HPDE6-E6E7 (cell line): ENCODE measurements around the gene CLP1.
"Not testable (repeated sequence)": the region's sequence is repeated elsewhere in the genome, so short reads cannot be mapped to it uniquely, and the experiment has no call there.

Source experiments
- DNase-seq: peaks from one replicate; pipeline ENCODE4 v3.0.0; 2011; ENCODE audit warnings: missing footprints; ENCODE audit errors: extremely low spot score

The CLP1 gene

DNA sequence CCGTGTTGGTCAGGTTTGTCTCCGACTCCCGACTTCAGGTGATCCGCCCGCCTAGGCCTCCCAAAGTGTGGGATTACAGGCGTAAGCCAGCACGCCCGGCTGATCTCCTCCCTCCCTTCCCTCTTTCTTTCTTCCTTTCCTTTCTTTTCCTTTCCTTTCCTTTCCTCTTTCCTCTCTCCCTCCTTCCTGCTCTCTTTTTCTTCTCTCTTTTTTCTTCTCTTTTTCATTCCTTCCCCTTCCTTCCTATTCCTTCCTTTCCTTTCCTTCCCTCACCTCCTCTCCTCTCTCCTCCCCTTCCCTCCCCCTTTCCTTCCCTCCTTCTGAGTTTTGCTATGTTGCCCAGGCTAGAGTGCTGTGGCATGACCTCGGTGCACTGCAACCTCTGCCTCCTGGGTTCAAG, 6.4 kb downstream of the CLP1 start:
- no peak for DNase-seq

DNA sequence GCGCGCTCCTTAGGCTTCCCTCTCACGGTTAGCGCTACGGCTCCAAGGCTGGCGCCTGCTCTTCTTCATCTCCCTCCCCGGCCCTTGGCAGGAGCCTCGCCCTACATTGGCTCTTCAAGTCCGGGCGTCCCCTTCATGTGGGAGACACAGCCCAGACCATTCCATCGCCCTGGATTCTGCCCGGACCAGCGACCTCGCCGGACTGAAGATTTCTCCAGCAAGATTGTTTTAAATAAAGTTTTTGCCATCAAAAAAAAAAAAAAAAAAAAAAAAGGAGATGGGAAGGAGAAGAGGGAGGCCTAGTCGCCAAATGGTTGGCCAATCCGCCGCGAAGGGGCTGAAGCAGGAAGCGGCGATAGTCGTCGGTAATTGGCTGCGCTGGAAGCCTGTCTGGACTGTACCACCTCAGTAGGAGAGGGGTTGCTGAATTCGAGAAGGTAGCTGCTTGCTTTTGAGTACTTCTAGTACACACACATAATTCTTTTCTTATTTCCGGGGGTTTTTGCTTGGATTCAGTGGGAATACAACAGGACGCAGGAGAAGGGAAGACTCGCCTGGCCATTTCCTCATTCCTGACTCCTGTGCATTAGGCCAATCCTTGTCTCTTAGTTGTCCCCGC, 9.7 kb downstream of the CLP1 start:
- peak; percentile 91 for DNase-seq

DNA sequence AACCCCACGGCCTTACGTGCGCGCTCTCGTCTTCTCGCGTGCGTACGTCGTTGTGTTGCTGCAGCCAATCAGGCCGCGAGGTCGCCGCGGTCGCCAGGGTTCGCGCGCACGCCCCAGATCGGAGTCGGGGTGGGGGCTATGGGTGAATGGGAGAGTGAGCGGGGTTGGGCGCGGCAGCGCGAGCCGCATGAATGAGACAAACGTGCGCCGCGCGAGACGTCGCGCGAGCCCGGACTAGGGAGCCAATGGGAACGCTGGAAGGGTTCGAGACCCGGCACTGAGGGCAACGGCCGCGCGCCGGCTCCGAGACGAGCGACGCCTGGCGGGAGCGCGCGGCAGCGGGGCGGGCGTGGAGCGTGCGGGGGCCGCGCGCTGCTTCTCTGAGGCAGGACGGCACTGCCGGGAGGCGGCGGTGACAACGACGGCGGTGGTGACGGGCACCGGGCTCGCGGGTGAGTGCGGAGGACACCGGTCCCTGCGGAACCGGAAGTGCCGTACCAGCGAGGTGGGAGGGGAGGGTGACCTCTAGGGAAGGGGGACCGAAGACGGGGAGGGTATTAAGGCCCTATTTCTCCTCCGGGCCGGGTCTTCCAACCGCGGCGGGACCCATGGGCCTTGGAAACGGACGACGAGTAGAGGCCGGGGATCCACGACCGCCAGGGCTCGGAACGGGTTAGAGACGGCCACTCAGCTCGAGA, 10.3 kb downstream of the CLP1 start, which contains the start of gene ZDHHC5:
Gene ZDHHC5, plus strand, starts transcription at position 379 of the 698 bp plus-strand sequence. CDS start 4,977 bp downstream, outside the sequence.
- DNase-seq, result peak; percentile 99

DNA sequence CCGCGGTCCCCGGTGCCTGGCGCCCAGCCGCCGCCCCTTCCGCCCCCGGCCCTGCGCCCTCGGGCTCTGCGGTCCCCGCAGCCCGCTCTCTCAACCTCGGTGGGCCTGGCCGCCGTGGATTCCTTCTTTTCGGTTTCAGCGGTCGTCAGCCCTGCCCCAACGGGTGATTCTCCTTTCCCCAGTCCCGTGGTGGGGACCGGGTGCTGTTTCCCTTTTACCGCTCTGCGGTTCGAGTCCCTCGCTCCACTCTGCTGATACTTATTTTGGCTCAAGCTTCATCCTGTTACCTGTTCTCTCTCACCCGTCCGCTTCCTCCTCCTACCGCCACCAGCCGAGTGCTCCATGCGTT, 10.8 kb downstream of the CLP1 start:
- no peak for DNase-seq

DNA sequence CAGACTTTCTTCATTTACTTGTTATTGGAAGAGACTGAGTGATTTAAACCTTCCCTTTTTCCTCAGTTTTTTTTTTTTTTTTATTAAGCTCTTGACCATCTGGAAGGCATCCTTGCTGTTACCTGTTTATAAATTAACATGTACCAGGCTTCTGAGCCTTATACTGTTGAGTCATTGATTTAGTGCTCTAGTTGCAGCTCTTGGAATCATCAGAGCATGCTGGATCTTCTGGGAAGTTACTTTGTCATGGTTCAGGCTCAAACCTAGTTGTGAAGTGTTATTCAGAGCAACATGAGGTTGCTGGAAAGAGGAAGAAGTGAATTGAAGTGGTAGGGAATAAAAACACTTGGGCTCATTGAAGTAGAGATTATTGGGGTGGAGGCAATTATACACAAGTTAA, 16.7 kb downstream of the CLP1 start:
- DNase-seq, result no peak

DNA sequence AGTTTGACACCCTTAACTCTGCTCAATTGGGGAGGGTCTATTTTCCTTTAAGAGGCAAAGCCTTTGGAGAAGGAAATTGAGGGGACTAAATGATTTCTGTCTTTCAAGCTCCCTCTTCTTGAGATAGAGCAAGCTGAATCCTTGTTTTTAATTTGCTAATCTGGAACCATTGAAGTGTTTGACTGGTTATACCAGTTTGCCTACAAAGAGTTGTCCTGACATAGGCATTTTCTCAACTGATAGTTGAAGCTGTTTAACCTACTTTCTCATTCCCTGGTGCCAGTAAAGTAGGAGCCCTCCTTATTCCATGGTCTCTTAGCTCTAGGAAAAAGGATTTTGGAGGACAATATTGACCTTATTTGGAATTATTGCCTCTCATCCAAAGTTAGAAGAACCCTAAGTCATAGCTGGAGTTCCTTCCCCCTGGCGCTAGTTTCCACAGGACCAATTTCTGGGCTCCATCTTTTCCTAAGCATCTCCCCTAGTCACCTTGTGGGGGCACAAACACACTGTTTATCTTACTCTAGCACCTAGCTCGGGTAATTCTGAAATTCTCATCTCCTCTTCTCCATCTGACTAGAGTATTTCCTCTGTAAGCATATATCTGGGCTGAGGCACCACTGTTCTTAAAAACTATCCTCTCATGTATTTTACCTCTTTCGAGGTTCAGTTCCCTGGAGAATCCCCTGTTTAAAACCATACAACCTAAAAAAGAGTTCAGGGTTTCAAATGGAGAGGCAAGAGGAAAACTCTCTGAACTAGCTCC, 17.8 kb downstream of the CLP1 start:
- DNase-seq, result peak; percentile 10

DNA sequence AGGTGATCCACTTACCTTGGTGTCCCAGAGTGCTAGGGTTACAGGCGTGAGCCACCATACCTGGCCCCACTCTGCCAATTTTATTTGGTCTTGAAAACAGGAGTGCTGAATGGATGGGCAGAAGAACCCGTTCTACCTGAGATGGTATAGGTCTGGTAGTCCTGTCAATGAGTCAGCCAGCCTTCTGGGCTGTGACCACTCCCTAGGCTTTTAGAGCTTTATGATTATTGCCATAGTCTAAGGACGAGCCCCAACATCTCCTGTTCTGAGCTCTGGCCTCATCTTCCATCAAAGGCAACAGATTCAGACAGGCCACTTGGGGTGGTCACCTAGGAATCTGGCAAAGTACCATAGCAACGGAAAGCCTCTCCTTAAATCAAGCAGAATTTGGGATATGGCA, 21.8 kb downstream of the CLP1 start:
- DNase-seq, result peak; percentile 92

DNA sequence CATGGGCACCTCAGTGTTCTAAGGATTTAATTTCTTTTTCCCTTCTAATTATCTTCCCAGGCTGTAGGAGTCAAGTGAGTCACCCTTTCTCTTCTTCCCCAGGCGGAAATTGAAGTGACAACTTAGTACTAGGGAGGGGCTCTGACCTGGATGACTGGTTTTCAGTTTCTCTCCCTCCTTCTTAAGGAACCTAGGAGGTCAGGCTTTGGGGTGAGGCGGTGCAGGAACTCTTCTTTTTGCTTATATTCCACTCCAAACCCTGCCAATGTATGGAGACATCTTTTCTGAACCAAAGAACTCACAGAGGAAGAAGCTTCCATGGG, 23.0 kb downstream of the CLP1 start:
- peak; percentile 82 for DNase-seq

DNA sequence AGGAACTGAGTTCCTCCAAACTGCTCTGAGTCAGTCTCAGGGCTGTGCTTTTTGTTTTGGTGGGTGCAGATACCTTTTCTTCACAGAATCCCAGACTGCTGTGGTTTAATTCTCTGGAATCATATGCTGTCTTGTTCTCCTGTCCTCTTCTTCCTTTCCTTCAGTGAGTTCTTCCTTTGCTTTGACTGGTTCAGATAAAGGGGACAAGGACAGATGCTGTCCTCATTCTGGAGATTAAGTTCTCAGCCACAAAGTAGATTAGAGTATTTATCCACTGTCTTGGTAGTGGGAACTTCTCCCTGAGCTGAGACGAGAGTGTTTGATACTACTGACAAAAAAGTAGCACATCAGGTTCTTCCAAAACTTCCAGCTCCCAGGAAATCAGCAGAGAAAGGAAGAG, 23.6 kb downstream of the CLP1 start:
- DNase-seq, result no peak

DNA sequence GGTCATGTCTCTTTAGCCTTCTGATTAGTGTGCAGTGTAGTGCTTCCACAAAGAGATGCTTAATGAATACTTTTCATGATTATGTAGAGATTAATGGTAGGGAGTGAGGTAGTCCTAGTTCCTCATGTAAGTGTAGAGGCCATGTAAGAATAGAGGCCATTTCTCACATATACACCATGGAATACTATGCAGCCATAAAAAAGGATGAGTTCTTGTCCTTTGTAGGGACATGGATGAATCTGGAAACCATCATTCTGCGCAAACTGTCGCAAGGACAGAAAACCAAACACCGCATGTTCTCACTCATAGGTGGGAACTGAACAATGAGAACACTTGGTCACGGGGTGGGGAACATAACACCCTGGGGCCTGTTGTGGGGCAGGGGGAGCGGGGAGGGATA, 32.9 kb downstream of the CLP1 start:
- DNase-seq, result not testable (repeated sequence)

DNA sequence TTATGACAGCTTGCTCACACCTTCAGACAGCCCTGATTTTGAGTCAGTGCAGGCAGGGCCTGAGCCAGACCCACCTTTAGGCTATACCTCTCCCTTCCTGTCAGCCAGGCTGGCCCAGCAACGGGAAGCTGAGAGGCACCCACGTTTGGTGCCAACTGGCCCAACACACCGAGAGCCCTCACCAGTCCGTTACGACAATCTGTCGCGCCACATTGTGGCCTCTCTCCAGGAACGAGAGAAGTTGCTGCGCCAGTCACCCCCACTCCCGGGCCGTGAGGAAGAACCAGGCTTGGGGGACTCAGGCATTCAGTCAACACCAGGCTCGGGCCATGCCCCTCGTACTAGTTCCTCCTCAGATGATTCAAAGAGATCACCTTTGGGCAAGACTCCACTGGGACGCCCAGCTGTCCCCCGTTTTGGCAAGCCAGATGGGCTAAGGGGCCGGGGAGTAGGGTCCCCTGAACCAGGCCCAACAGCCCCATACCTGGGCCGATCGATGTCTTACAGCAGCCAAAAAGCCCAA, 41.3 kb downstream of the CLP1 start:
- DNase-seq, result no peak

DNA sequence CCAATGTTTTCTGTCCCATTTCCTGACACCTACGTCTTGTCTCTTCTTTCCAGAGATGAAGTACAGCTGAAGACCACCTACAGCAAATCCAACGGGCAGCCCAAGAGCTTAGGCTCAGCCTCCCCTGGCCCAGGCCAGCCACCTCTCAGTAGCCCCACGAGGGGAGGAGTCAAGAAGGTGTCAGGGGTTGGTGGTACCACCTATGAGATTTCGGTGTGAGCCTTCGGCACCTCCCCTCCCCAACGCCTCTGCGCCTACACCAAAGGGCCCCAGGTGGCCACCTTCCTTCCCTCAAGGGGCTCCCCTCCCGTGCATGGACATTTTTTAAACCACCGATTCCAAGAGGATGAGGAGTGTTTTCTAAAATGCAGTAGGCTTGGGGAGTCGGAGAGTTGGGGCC, 42.3 kb downstream of the CLP1 start:
- no peak for DNase-seq

DNA sequence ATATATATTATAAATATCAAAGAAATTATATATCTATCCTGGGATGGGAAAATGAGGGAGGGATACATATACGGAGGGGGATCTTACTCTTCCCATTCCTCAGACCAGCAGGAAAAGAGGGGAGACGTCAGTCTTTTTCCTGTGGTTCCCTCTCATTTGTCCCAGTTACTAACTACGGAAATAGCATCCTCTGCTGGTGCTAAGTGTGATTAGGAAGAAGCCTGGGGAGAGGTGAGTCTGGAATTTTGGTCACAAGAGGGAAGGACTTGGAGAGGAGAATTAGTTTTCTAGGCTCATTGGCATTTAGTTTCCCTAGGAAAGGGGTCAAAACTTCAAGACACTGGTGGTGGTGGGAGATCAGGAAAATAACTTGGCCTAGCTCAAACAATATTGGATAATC, 42.9 kb downstream of the CLP1 start:
- no peak for DNase-seq

DNA sequence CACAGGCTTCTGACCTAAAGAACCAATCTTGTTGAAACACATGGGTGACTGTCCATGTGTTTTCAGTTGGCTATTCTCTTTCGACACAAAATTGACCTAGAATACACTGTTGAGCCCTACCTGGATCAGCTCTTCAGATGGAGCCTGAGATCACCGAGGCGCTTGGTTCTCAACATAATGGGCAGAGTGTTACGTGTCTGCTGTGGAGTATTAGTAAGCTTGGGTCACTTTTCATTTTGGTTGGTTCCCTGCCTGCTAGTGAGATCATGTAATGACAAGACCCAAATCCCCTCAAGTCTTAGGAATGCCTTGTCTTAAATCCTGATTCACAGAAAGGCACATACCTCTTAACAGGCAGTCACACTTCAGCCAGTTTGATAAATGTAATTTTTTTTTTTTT, 45.8 kb downstream of the CLP1 start:
- no peak for DNase-seq

DNA sequence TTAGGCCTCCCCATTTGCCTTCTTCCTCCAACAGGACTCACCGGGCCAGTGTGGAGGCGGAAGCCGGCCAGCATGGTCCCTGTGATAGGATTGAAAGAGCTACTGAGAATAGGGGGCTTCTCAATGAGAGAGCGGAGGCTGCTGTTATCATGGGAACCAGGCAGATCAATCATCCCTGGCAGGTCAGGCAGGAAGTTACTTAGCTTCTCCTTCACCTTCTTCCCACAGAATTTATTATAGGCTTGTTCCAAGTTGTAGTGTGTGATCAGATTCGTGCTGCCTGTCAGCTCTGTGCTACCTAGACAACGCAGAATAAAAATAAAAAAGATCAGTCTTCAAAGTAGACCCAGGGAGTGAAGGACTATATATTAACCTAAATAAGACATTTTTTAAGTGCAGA, 47.4 kb downstream of the CLP1 start:
- DNase-seq, result no peak

DNA sequence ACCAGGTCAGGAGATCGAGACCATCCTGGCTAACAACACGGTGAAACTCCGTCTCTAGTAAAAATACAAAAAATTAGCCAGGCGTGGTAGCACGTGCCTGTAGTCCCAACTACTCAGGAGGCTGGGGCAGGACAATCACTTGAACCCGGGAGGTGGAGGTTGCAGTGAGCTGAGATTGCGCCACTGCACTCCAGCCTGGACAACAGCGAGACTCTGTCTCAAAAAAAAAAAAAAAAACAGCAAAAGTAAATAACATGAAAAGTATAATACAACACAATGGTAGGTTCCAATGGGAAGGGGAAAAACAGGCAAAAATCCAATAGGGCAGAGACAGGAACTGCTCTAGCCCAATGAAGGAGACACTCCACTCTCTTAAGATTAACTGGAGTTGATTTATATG, 47.9 kb downstream of the CLP1 start:
- DNase-seq, result not testable (repeated sequence)

DNA sequence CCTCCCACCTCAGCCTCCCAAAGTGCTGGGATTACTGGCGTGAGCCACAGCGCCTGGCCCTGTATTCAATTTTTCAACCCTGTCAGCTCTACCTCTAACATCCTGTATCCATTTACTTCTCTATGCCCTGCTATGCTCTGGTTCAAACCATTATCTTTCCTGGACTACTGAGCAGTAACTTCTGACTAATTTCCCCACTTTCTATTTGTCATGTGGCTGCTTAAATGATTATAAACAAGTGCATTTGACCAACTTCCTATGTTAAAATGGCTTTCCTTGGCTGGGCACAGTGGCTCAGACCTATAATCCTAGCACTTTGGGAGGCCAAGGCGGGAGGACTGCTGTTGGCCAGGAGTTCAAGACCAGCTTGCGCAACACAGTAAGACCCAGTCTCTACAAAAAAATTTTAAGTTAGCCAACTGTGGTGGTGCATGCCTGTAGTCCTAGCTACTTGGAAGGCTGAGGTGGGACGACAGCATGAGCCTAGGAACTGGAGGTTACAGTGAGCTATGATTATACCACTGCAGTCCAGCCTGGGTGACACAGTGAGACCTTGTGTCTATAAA, 52.3 kb downstream of the CLP1 start:
- no peak for DNase-seq
